A673 (cell line): ENCODE results near the gene PHETA2. TPM values are rescaled to one million over a fixed set of nuclear protein-coding genes. Genes with fewer than 3 reads are reported as not detected.
"Not testable (repeated sequence)": the region's sequence is repeated elsewhere in the genome, so short reads cannot be mapped to it uniquely, and the experiment has no call there.

ENCODE experiments used
- BruUV-seq: library from RNA; stranded (reverse); fragments of 400-500 nt; replicated peaks from 2 replicates; lab custom pipeline; 2021; lab: Mats Ljungman, UMichigan
- CTCF ChIA-PET: fragments of 300-600 bp; sonication (Branson Sonifier 250); formaldehyde crosslinking; loops from one replicate; lab custom pipeline; 2022; ENCODE audit warnings: antibody characterized with exemption; lab: Charles Lee
- POLR2A ChIA-PET: fragments of 300-600 bp; sonication (Branson Sonifier 250); formaldehyde crosslinking; loops from one replicate; lab custom pipeline; 2022; ENCODE audit warnings: antibody characterized with exemption; ENCODE audit not compliant: low non-redundant PET; lab: Charles Lee
- DNase-seq: peaks from one replicate; pipeline ENCODE4 v3.0.0-alpha.2; 2015; ENCODE audit warnings: low spot score
- H3K27ac ChIP-seq: fragments of 200-600 bp; sonication (generic); 2 replicates; pipeline ENCODE4 v1.5.1; 2016; ENCODE audit warnings: mixed run types, low read depth, mild to moderate bottlenecking, mixed read lengths, antibody characterized with exemption, low read length; ENCODE audit not compliant: poor library complexity, severe bottlenecking
- H3K27me3 ChIP-seq: fragments of 200-600 bp; sonication (generic); replicated peaks from 2 replicates; pipeline ENCODE4 v1.6.1; 2017; ENCODE audit warnings: mixed run types, low read depth, mild to moderate bottlenecking, mixed read lengths, antibody characterized with exemption, low read length; ENCODE audit not compliant: insufficient read depth, poor library complexity
- H3K36me3 ChIP-seq: fragments of 200-600 bp; sonication (generic); 2 replicates; pipeline ENCODE4 v1.6.1; 2016; ENCODE audit warnings: mixed run types, mild to moderate bottlenecking, mixed read lengths, antibody characterized with exemption, low read length; ENCODE audit not compliant: insufficient read depth, poor library complexity, severe bottlenecking
- H3K4me1 ChIP-seq: fragments of 200-600 bp; sonication (generic); 2 replicates; pipeline ENCODE4 v1.6.1; 2017; ENCODE audit warnings: mixed run types, mild to moderate bottlenecking, mixed read lengths, antibody characterized with exemption, low read length; ENCODE audit not compliant: insufficient read depth, poor library complexity, severe bottlenecking
- H3K4me3 ChIP-seq: fragments of 200-600 bp; sonication (generic); 2 replicates; pipeline ENCODE4 v1.5.1; 2016; ENCODE audit warnings: low read depth, mixed run types, mild to moderate bottlenecking, mixed read lengths, low read length; ENCODE audit not compliant: poor library complexity, severe bottlenecking
- H3K9me3 ChIP-seq: fragments of 200-600 bp; sonication (generic); 2 replicates; pipeline ENCODE4 v1.6.1; 2016; ENCODE audit warnings: mixed run types, low read depth, mild to moderate bottlenecking, mixed read lengths, antibody characterized with exemption, low read length; ENCODE audit not compliant: poor library complexity, severe bottlenecking
- CTCF ChIP-seq: fragments of 300-800, 200-600 bp; sonication (generic); conservative IDR thresholded peaks from 2 replicates; pipeline ENCODE4 v1.5.1; 2017; ENCODE audit warnings: low read depth, mild to moderate bottlenecking, antibody characterized with exemption, low read length, moderate library complexity, mixed read lengths
- EZH2 ChIP-seq: fragments of 200-600 bp; sonication (generic); IDR thresholded peaks from 2 replicates; pipeline ENCODE4 v1.6.1; 2017; ENCODE audit warnings: borderline replicate concordance, low read depth, mild to moderate bottlenecking, mixed read lengths, antibody characterized with exemption, low read length; ENCODE audit not compliant: poor library complexity, severe bottlenecking
- intact Hi-C: fragments of 100-400 bp; cut with micrococcal nuclease; formaldehyde crosslinking; loops from one replicate; pipeline ENCODE4 v1.10.0; 2022; ENCODE audit not compliant: unreplicated experiment
- total RNA-seq: library from RNA; stranded (reverse); gene quantifications from 2 replicates; pipeline ENCODE4 v1.2.3, GENCODE V29; 2021

The PHETA2 gene
- total RNA-seq, 1 experiment from 2014 or later = 0.97 TPM

GRCh38 chr22:42091455-42091782 is 17.4 kb downstream of the PHETA2 start:
- H3K27me3 ChIP-seq = no peaks in the 10 kb centered on the region
- peaks cover 22% of the 10 kb centered on the region for H3K36me3 ChIP-seq
- BruUV-seq = no TSS peak
- intact Hi-C loops = loop anchor here (2.0 kb wide), 2 partner anchors 345 to 353 kb away; no protein-coding TSS in a partner anchor
- no peak for DNase-seq
- TF ChIP-seq CTCF = no peak
- no peak for TF ChIP-seq EZH2
- peaks cover 15% of the 10 kb centered on the region for H3K4me1 ChIP-seq
- peak overlapping the region; percentile 74 for H3K4me3 ChIP-seq
- H3K9me3 ChIP-seq = peaks cover 8% of the 10 kb centered on the region
- ChIA-PET POLR2A (interaction anchor here (0.5 kb wide), 1 partner anchor 1968 kb away, joined by 9 read pairs; no protein-coding TSS in a partner anchor), CTCF (interaction anchor here (0.7 to 2.2 kb wide), 6 partner anchors 13 to 353 kb away, joined by 3 to 20 read pairs (median 4); partner anchors contain the start of genes CENPM and NAGA)
- H3K27ac ChIP-seq = peak overlapping the region; percentile 97

DNA sequence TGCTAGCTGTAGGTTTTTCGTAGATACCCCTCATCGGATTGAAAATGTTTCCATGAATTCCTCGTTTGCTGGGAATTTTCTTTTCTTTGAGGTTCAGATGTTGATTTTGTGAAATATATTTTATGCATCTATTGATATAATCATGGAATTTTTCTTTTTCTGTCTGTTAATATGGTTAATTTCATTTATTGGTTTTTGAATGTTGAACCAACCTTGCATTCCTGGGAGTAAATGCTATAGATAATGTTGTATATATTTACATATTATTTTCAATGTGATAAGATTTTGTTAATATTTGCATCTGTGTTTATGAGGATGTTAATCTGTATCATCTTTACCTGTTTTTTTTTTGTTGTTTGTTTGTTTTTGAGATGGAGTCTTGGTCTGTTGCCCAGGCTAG is 27.2 kb downstream of the PHETA2 start:
- BruUV-seq = no TSS peak
- intact Hi-C loops = no loop called here
- TF ChIP-seq EZH2 (no peak), CTCF (no peak)
- no peak for DNase-seq
- ChIA-PET CTCF (no interaction called here), POLR2A (no interaction called here)
- Histone ChIP-seq H3K4me3 (no peak overlapping the region), H3K9me3 (peaks cover 31% of the 10 kb centered on the region), H3K36me3 (no peaks in the 10 kb centered on the region), H3K4me1 (no peaks in the 10 kb centered on the region), H3K27me3 (no peaks in the 10 kb centered on the region), H3K27ac (no peak overlapping the region)

DNA sequence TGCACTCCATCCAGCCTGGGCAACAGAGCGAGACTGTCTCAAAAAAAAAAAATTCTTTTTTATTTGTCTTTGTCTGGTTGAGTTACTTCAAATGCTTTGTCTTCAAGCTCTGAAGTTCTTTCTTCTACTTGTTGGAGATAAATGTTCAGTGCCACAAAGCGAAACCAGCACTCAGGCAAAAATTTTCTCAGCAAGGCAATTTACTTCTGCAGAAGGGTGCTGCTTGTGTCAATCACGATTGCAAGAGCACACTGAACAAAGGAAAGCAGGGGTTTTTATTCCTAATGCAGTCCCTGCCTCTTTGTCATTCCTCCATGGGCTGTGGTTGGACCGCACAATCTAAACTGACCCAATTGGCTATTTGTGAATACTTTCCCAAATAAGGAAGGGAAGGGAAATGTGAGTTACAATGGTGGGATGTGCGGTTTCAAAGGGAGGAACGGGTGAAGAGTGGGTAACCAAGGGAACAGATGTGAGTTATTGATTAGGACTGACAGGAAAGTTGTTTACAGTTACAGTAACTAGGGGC is 30.3 kb downstream of the PHETA2 start:
- CTCF ChIA-PET, BruUV-seq, POLR2A ChIA-PET, DNase-seq, intact Hi-C loops, H3K27me3 ChIP-seq, H3K4me1 ChIP-seq, H3K4me3 ChIP-seq, H3K27ac ChIP-seq, H3K36me3 ChIP-seq: not testable (repeated sequence)
- H3K9me3 ChIP-seq = peaks cover 31% of the 10 kb centered on the region

- no peaks in the 10 kb centered on the region for H3K36me3 ChIP-seq
- intact Hi-C loops = no loop called here
- no peak overlapping the region for H3K4me3 ChIP-seq
- no TSS peak for BruUV-seq
- no peak overlapping the region for H3K27ac ChIP-seq
- H3K9me3 ChIP-seq = peaks cover 16% of the 10 kb centered on the region
- ChIA-PET CTCF (interaction anchor here (0.6 kb wide), 1 partner anchor 179 kb away, joined by 7 read pairs; no protein-coding TSS in a partner anchor), POLR2A (no interaction called here)
- peaks cover 9% of the 10 kb centered on the region for H3K4me1 ChIP-seq
- TF ChIP-seq CTCF = no peak
- no peak for TF ChIP-seq EZH2
- H3K27me3 ChIP-seq = no peaks in the 10 kb centered on the region
- DNase-seq = no peak
These were observed 34.8 kb downstream of the PHETA2 start for GRCh38 chr22:42108848-42109247.
